IPS-18c (cell line): Measurements from ENCODE around the gene NEUROG1.

ENCODE experiments used
- H3K4me3 ChIP-seq: 2 replicates; pipeline ENCODE4 v1.7.0; 2013; ENCODE audit warnings: low read depth, mild to moderate bottlenecking, low read length, moderate library complexity; ENCODE audit not compliant: insufficient read depth
- H3K9me3 ChIP-seq: one replicate; pipeline ENCODE4 v1.6.1; 2013; ENCODE audit warnings: mild to moderate bottlenecking, low read length, moderate library complexity; ENCODE audit not compliant: control insufficient read depth, insufficient read depth

The NEUROG1 gene

DNA sequence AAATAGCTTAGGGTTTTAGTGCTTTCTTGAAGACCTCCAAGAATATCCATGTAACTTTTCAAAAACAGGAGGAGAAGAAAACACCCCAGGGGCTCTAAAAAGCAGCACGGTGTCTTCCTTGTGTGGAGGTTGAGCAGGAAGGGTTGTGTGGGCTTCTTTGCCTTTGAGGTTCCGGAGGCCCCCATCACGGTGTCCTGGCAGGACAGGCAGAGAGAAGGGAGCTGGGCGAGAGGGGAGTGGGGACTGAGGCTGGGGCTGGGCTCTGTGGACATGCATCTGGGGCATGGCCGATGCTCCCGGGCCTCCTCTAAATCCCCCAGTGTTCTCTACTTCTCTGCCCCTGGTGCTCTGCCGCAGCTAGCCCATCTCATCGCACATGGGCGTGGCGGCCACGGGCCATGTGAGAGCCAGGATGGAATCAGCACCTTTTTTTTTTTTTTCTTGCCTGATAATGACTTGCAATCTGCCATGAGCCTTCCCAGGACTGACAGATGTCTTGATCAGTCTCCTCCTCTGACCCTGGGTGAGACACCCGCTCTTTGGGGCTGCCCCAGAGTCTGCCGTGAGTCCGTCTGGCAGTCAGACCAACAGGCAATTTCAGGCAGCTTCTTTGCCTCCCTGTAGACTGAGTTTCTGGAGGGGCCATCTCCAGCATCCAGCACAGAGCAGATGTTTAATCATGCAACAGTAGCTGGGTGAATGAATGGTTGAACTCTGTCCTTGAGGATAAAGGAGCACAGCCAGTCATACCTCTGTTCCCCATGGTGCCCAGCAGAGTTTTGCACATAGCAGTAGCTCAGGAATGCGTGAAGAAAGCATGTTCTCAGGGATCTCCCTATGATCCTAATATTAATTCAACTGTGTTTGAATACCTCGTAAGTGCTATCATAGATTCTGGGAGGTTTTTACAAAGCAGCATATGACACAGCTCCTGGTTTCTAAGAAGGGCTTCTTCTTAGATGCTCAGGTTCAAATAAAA lies 30.9 kb upstream of the NEUROG1 start:
- H3K4me3 ChIP-seq, result no peak overlapping the region
- no peaks in the 10 kb centered on the region for H3K9me3 ChIP-seq

DNA sequence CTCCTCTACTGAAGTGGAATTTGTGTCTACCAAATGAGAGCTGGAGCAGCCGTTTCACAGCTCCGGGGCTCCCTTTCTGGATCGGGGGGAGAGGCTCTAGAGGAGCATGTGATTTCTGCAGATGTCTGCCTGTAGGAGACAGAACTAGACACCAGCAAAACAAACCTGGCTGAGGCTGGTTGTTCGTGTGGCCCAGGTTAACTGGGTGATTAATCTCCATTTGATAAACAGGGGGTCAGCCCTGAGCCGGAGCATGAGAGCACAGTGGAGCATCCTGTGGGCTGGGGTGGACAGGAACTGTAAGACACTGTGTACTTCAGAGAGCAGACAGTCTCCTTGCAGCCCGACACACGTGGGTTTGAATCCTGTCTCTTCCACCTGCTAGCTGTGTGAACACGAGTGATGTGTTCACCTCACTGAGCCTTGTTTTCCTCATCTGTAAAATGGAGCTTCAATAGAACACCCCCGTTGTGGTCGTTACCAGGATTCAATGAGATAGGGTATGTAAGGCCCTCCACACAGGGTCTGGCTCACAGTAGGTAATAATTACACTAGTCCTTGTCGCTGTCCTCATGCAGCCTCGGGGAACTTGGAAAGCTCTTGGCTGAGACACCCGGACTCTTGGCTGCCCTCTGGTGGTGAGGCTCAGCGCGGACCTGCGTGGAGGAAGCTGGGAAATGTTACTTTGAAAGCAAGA lies 30.1 kb upstream of the NEUROG1 start:
- no peaks in the 10 kb centered on the region for H3K9me3 ChIP-seq
- H3K4me3 ChIP-seq, result no peak overlapping the region

DNA sequence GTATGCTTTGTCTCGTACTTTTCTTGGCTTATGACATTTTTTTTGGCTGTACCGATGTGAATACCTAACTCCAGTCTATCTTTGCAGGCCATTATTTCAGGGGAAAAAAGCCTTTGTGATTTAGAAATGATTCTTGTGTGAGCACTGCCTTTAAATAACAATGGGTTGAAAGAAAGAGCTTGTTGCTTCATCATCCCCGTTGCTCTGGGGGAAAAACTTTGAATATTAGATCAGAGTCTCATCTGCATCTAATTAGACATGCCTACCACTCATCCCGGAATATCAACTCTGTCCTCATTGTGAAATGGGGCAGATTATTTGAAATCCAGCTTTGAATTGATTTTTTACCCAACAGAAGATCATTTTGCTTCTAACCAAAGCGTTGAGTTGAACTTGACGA lies 29.5 kb upstream of the NEUROG1 start:
- no peaks in the 10 kb centered on the region for H3K9me3 ChIP-seq
- H3K4me3 ChIP-seq, result no peak overlapping the region; the same call in 1 of the 2 replicates

DNA sequence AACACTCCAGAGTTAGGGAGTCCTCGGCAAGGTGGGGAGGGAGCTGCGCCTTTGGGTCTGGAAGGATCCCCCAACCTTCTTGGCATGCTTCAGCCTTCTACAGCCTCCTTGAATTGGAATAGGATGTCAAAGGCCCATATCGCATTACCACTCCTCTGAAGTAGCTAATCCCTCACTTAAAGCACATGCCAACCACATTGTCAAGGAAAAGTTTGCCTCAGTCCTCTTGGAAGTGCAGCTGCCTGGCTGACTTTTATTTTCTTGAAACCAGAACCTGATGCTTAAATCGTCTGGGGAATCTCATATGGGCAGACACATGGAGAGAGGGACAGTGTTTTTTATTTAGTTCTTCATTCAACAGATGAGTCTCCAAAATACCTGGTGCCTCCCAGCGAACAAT lies 28.6 kb upstream of the NEUROG1 start:
- no peak overlapping the region for H3K4me3 ChIP-seq
- no peaks in the 10 kb centered on the region for H3K9me3 ChIP-seq

DNA sequence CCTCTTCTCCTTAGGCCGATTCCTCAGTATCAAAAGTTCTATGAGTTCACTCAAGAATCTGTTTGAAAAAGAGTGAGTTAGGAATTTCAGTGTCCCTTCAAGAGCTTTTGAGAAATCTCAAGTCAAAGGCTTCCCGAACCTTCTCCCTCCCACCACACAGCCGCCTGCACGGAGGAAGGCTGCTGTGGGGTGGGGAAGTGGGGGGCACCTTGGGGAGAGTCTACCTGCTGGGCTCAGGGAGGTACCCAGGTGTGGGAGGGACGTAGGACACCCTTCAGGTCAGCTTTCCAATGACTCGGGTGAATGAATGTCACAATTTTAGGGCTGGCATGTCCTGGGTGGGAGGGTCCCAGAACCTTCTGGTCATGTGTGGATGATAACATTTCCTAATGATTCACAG lies 25.5 kb upstream of the NEUROG1 start:
- Histone ChIP-seq H3K4me3 (no peak overlapping the region), H3K9me3 (no peaks in the 10 kb centered on the region)

DNA sequence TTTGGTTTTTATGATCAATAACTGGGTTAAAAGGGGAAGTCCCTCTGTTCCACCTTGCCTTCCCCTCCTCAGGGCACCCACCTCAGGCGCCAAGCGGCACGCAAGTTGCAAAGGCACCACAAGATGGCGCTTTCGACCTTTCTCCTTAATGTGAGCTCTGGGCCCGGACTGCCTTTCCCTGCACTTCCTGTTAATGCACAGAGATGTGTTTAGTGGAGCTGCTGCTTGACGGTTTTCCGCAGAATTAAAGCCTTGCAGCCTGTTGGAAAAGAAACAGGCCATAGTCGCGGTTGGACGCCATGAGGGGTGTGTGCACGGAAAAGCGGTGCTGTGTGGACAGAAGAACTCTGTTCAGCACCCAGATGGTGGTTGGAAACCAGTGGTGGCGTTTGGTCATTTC lies 25.1 kb upstream of the NEUROG1 start:
- Histone ChIP-seq H3K9me3 (no peaks in the 10 kb centered on the region), H3K4me3 (no peak overlapping the region)

DNA sequence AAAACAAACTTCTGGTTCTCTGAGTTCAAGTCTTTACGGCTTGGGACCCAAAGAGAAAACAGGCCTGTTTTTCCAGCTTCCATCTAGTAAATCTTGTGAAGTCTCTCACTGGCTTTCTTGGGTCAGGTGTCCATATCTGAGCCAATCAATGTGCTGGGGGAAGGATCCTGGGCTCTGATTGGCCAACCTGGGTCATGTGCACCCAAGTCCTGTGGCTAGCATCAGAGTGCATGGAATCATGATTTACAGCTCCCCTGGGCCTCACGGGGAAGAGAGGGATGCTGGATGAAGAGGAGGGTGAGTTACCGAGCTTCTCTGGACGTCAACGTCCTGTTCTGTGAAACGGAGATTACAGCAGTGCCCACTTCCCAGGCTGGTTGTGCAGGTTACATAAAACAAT lies 23.6 kb upstream of the NEUROG1 start:
- Histone ChIP-seq H3K4me3 (no peak overlapping the region), H3K9me3 (no peaks in the 10 kb centered on the region)

DNA sequence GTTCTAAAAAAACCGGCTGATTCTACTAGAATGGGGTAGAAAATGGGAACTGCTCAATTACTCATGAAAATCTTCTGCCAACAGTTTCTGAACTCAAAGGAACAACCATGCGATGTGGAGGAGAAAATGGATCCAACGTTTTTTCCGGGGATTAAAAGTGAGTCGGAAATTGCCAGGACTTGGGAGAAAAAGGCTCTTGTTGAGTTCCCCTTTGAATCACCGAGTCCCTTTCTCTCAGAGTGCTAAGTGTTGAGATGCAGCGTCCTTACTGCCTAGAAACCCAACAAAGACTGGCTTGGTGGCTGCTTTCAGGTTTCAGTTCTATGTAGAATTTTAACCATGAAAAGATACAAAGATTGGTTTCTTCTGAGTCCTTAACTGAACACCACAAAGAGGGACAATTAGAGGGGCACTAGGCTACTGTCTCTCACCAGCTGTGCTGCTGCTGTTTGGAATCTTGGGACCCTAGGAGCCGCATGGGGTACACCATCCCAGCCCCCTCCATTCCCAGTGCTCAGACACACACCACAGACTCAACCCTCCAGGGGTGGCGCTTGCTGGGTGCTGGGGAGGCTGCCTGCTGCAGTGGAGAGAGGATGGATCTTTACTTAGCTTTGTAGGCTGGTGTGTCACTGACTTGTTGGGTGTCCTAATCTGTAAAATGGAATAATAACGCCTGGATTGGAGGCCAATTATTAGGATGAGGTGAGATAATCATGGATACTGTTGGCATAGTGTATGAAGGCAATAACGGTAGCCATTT lies 21.5 kb upstream of the NEUROG1 start:
- no peak overlapping the region for H3K4me3 ChIP-seq
- no peaks in the 10 kb centered on the region for H3K9me3 ChIP-seq

DNA sequence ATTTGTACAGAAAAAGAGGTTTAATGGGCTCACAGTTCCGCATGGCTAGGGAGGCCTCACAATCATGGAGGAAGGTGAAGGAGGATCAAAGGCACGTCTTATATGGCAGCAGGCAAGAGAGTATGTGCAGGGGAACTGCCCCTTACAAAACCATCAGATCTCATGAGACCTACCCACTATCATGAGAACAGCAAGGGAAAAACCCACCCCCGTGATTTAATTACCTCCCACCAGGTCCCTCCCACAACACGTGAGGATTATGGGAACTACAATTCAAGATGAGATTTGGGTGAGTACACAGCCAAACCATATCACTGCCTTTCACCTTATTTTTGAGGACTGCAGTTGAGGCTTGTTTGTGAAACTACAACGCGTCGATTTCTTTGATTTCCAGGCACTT lies 20.9 kb upstream of the NEUROG1 start:
- H3K4me3 ChIP-seq, result no peak overlapping the region
- no peaks in the 10 kb centered on the region for H3K9me3 ChIP-seq

DNA sequence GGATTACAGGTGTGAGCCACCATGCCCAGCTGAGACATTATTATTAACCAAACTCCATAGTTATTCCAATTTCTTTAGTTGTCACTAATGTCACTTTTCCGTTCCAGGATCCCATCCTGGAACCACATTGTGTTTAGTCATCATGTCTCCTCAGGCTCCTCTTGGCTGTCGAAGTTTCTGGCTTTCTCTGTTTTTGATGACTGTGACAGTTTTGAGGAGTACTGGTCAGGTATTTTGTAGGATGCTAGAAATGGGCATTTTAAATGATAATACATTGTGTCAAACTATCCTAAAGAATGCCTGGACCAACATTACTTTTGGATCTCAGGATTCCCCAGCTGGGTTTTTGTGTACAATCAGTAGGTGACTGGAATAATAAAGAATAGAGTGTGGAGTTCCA lies 19.8 kb upstream of the NEUROG1 start:
- Histone ChIP-seq H3K4me3 (no peak overlapping the region), H3K9me3 (no peaks in the 10 kb centered on the region)

DNA sequence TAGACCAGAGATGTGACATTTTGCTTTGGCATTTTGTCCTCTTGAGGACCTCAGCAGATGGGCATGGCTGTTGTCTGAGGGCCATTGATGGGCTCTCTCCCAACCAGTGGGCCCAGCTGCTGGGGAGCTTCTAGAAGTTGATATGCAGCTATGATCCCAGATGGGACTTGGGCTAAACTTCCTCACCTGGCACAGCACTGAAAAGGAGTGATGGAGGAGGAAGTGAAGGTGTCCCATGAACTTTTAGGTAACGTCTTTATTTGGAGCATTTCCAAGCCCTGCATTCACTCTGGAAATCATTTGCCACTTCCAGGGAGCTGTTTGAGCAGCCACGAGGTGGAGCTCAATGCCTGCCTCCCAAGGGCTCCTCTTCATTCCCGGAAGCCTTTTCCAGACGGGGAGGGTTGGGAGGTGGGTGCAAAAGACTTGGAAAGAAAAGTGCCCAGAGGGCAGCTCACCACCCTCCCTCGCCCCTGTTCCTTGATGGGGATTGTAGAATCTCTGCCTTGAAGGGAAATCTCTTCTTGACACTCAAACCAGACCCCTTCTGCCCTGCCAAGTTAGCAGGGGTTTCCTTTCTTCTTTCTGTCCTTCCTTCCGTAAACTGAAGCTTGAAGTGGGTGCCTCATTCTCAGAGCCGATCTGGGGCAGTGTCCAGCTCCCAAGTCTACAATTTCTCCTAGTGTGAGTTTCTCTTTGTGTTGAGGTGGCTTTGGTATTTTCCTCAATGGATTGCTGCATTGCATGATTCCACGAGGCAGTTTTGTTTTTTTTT lies 18.1 kb upstream of the NEUROG1 start:
- Histone ChIP-seq H3K4me3 (no peak overlapping the region), H3K9me3 (no peaks in the 10 kb centered on the region)

DNA sequence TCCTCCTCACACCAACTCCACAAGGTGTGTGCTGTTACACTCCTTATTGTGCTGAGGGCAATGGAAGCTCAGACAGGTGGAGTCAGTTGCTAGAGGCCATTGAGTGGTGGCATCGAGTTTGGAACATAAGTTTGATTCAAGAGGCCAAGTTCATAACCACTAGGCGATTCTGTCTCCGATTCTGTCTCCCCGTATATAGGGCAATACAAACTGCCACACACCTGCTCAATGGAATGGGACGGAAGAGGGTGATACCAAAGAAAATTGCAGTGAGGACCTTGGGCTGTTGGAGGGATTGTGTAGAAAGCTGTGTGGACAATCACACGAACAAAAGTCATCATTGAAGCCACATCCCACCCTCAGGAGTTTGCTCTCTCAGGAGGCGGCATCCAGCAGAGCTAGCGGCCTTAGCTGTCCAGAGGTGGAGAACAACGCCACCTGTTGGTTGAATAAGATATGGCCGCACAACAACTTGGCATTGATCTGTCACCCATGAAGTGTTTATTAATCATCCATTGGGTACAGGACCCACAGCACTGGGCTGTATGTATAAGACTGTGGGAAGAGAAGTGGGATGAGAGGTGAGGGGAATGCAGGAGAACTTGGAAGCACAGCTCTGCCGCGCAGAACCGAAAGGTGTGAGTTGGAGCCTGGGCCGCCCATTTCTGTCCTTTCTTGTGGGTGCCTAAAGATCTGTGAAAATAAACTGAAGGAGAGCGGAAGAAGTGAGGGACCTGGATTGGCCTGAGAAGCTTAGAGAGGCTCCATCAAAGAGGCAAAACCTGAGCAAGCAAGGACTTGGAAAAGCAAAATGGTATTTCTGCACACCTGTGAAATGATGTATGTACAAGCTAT lies 16.1 kb upstream of the NEUROG1 start:
- Histone ChIP-seq H3K9me3 (no peaks in the 10 kb centered on the region), H3K4me3 (no peak overlapping the region)

DNA sequence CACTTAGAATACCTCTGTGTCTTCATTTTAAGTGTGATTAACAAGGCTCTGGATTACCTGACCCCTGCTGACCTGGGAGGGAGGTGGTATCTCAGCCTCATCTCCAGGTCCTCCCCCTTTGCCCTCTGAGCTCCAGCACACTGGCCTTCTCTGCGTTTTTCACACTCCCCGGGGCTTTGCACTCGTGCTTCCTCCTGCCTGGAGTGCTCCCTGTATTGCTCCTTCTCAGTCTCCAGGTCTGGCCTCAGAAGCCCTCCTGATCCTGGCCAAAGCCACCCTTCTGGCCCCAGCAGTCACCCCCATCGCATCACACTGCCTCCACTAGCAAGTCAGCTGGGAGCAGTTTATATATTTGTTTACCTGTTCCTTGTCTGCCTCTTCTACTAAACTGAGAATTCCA lies 13.6 kb upstream of the NEUROG1 start:
- no peaks in the 10 kb centered on the region for H3K9me3 ChIP-seq
- no peak overlapping the region for H3K4me3 ChIP-seq

DNA sequence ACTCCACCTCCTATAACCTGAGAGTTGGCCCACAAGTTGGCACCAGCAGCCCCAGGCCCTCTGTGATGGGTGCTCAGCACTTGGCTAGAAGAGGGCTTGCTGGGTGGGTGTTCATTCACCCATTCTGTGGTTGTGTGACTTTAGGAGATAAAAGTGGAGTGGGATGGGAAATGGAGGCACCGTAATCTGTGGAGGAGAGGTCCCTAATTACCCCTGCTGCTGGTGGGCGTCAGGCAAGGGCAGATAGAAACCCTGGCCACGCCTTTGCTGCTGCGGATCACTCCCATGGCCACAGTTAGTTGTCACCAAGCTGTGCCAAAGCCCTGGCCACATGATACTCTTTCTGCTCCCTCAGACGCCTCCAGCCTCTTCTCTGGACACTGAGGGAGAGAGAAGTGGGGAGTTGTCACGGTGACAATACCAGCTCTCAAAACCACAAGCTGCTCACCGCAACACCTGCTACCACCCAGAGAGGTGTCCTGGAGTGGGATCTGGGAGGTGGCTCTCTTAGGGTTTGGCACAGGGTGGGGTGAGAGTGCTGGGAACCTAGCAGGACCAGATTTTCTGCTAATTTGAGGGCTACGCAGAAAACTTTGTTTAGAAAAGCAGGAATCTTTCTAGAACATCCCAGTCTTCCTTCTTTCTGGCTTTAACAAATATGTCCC lies 12.0 kb upstream of the NEUROG1 start:
- Histone ChIP-seq H3K4me3 (no peak overlapping the region), H3K9me3 (no peaks in the 10 kb centered on the region)

DNA sequence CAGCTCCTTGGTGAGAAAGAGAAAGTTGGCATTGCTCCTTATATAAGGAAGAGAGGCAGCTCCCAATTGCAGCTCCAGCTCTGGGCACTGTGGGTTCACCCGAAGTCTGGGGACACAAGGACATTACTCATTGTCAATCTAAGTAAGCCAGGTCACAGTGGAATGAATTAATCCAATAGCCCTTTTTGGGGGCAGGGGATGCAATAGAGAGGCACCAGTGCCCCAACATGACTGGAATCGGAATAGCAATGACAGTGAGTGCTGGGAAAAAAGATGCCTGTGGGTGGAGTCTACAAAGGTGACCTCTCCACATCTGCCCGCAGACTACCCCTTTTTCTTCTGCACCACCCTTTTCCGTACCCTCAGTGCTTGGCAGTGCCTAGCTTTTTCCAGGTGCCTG lies 11.1 kb upstream of the NEUROG1 start:
- no peak overlapping the region for H3K4me3 ChIP-seq
- H3K9me3 ChIP-seq, result no peaks in the 10 kb centered on the region

DNA sequence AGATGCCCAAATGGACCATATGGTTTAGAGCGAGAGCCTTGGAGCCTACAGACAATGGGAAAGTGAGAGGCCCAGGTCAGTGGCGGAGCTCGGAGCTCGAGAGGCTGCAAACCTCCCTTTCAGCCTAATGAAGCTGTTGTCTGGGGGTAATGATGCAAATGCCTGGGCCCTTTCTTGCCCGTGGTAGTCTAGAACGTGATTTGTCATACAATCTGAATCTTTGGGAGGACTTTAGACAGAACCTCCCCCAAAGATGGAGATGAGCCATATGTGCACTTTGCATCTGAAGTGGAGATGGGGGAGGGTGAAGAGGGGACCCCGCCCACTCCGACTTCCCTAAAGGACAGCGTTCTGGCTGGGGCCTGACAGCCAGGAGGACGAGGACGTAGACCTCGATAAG lies 10.3 kb upstream of the NEUROG1 start:
- Histone ChIP-seq H3K4me3 (no peak overlapping the region), H3K9me3 (no peaks in the 10 kb centered on the region)
